ENCODE data around the gene GRIK3. TPM values are rescaled to one million over a fixed set of nuclear protein-coding genes. Genes with fewer than 3 reads are reported as not detected.

The GRIK3 gene
- total RNA-seq, 3 donors from 2014 or later (not counting 1 experiment from before 2014, with no cell fraction given), result not detected

DNA sequence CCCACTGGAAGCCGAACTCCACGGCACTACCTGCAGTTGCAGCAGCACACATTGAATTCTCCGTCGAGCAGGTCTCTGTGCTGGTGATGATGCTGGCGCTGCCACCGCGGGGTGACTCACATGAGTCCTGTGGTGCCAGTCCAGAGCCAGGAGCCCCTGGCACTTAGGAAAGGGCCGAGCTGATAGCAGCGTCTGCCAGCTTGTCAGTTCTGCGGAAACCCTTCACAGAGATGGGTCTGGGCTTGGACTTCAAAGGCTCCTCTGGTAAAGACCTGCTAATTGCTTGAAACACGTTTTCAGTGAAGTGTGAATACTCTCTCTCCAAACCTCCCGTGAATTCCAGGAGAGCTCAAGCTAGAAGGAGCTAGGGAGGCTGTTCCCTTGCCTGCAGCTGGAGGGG lies 92.2 kb downstream of the GRIK3 start:
- 49% methylated on average over 12 of the region's 12 CpGs for WGBS (ENCODE audit: insufficient coverage)
- Histone ChIP-seq H3K36me3 (ENCODE audit: control insufficient read depth, insufficient read depth, low read length) (no peaks in the 10 kb centered on the region), H3K27ac (ENCODE audit: low read length) (no peak overlapping the region), H3K4me3 (ENCODE audit: low read length) (no peak overlapping the region), H3K27me3 (ENCODE audit: control insufficient read depth, insufficient read depth, low read length) (no peaks in the 10 kb centered on the region), H3K4me1 (ENCODE audit: control insufficient read depth, insufficient read depth, low read length) (no peaks in the 10 kb centered on the region), H3K9me3 (ENCODE audit: control insufficient read depth, insufficient read depth, low read length) (no peaks in the 10 kb centered on the region)
- DNase-seq (no peak), ATAC-seq (no peak)
- intact Hi-C loops (cut with micrococcal nuclease), result no loop called here
- Mint-ChIP-seq H3K9me3 (no peaks in the 10 kb centered on the region), H3K27me3 (ENCODE audit: low read depth in 2 of 2) (peaks cover 6 to 14% of the 10 kb centered on the region in 2 donors), H3K4me3 (no peak overlapping the region), H3K4me1 (no peaks in the 10 kb centered on the region), H3K27ac (no peak overlapping the region), H3K36me3 (no peaks in the 10 kb centered on the region)
- TF ChIP-seq, protein P1, sequence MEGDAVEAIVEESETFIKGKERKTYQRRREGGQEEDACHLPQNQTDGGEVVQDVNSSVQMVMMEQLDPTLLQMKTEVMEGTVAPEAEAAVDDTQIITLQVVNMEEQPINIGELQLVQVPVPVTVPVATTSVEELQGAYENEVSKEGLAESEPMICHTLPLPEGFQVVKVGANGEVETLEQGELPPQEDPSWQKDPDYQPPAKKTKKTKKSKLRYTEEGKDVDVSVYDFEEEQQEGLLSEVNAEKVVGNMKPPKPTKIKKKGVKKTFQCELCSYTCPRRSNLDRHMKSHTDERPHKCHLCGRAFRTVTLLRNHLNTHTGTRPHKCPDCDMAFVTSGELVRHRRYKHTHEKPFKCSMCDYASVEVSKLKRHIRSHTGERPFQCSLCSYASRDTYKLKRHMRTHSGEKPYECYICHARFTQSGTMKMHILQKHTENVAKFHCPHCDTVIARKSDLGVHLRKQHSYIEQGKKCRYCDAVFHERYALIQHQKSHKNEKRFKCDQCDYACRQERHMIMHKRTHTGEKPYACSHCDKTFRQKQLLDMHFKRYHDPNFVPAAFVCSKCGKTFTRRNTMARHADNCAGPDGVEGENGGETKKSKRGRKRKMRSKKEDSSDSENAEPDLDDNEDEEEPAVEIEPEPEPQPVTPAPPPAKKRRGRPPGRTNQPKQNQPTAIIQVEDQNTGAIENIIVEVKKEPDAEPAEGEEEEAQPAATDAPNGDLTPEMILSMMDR (IDR thresholded peaks at IDR 0.05), result no peak

DNA sequence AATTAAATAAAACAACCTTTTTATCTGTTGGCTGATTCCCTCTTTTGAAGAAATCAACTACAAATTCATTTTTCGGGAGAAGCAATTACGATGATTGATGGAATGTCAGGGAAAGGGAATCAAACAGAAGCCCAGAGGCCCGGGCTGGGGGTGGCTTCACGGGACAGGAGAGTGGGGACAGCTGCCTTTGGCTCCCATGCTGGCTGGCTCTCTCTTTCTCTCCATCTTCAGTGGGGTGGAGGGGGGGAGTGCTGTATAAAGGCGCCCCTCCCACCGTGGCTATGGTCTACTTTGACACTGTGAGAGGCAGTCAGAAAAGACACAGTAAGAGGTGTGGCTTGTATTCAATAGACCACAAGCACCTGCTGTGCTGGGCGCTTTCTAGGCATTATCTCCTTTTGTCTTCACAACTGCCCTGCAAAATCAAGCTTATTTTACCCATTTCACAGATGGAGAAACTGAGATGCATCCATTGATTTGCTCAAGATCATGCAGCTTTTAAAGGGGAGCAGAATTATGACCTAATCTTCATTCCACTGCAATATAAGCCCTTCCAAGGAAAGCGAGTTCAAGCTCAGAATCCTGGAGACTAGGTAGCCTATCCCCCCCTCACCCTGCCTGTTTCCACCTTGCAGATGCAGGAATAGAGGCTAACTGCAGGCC lies 92.9 kb downstream of the GRIK3 start:
- WGBS (ENCODE audit: insufficient coverage), result 62% methylated on average over 8 of the region's 8 CpGs
- no peak overlapping the region for H3K27ac Mint-ChIP-seq
- Histone ChIP-seq H3K36me3 (ENCODE audit: control insufficient read depth, insufficient read depth, low read length) (no peaks in the 10 kb centered on the region), H3K4me3 (ENCODE audit: low read length) (no peak overlapping the region), H3K27ac (ENCODE audit: low read length) (no peak overlapping the region), H3K4me1 (ENCODE audit: control insufficient read depth, insufficient read depth, low read length) (no peaks in the 10 kb centered on the region), H3K27me3 (ENCODE audit: control insufficient read depth, insufficient read depth, low read length) (no peaks in the 10 kb centered on the region), H3K9me3 (ENCODE audit: control insufficient read depth, insufficient read depth, low read length) (no peaks in the 10 kb centered on the region)
- H3K36me3 Mint-ChIP-seq, result no peaks in the 10 kb centered on the region
- H3K27me3 Mint-ChIP-seq (ENCODE audit: low read depth in 2 of 2), result peaks cover 6 to 14% of the 10 kb centered on the region in 2 donors
- TF ChIP-seq, protein P1 (IDR thresholded peaks at IDR 0.05), result no peak
- H3K4me3 Mint-ChIP-seq, result no peak overlapping the region
- no peak for ATAC-seq
- no peaks in the 10 kb centered on the region for H3K9me3 Mint-ChIP-seq
- intact Hi-C loops (cut with micrococcal nuclease), result no loop called here
- no peak for DNase-seq
- no peaks in the 10 kb centered on the region for H3K4me1 Mint-ChIP-seq

DNA sequence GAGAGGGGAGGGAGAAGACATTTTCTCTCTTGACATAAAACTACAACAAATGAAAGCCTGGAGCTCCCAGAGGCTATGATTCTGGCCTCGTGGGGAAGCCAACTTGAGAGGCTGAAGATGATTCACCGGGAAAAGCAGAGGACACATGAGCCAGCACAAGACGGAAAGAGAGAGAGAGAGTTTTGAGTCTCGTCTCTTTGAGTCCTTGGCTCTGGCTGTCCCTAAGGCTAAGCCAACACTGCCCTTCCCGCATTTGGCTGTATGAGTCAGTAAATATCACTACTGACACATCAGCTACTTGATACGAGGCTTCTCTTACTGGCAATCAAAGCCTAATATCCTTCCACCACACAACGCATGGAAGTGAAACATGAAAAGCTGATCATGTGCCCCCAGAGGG lies 95.5 kb downstream of the GRIK3 start:
- TF ChIP-seq, protein P1 (IDR thresholded peaks at IDR 0.05), result no peak
- Mint-ChIP-seq H3K27ac (no peak overlapping the region), H3K9me3 (no peaks in the 10 kb centered on the region), H3K27me3 (ENCODE audit: low read depth in 2 of 2) (peaks cover 0 to 15% of the 10 kb centered on the region in 2 donors), H3K36me3 (no peaks in the 10 kb centered on the region), H3K4me1 (no peaks in the 10 kb centered on the region), H3K4me3 (no peak overlapping the region)
- no peaks in the 10 kb centered on the region for H3K9me3 ChIP-seq (ENCODE audit: control insufficient read depth, insufficient read depth, low read length)
- intact Hi-C loops (cut with micrococcal nuclease), result no loop called here
- no peak overlapping the region for H3K4me3 ChIP-seq (ENCODE audit: low read length)
- no peaks in the 10 kb centered on the region for H3K36me3 ChIP-seq (ENCODE audit: control insufficient read depth, insufficient read depth, low read length)
- WGBS (ENCODE audit: insufficient coverage), result 71% methylated on average over 7 of the region's 7 CpGs
- no peak overlapping the region for H3K27ac ChIP-seq (ENCODE audit: low read length)
- no peak for DNase-seq
- peaks cover 2% of the 10 kb centered on the region for H3K27me3 ChIP-seq (ENCODE audit: control insufficient read depth, insufficient read depth, low read length)
- ATAC-seq, result no peak
- no peaks in the 10 kb centered on the region for H3K4me1 ChIP-seq (ENCODE audit: control insufficient read depth, insufficient read depth, low read length)

DNA sequence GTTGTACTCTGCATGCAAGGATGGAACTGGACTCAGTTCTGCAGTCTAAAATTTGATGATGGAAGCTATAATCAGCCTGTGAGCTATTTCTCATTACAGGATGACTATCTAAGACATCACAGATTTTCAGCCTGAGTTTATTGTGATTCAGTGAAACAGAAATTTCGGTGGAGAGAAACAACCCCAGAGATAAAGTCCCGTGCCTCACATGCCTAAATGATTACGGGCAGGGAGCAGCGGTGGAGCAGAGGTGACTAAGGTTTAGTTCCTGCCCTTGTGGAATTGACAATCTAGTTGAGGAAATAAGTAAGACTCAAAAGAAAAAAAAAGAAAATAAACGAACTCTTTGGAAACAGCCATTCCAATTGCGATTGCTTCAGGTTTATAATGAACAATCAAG lies 96.9 kb downstream of the GRIK3 start:
- H3K27me3 Mint-ChIP-seq (ENCODE audit: low read depth in 2 of 2), result peaks cover 0 to 15% of the 10 kb centered on the region in 2 donors
- intact Hi-C loops (cut with micrococcal nuclease), result no loop called here
- whole genome bisulfite sequencing (ENCODE audit: insufficient coverage), result 90% methylated on average over 6 of the region's 6 CpGs

More for the DNA sequence above, 96.9 kb downstream of the GRIK3 start:
- TF ChIP-seq, protein P1 (IDR thresholded peaks at IDR 0.05), result no peak
- Mint-ChIP-seq H3K36me3 (no peaks in the 10 kb centered on the region), H3K27ac (no peak overlapping the region), H3K4me3 (no peak overlapping the region), H3K9me3 (no peaks in the 10 kb centered on the region), H3K4me1 (no peaks in the 10 kb centered on the region)
- H3K27ac ChIP-seq (ENCODE audit: low read length), result no peak overlapping the region
- H3K4me3 ChIP-seq (ENCODE audit: low read length), result no peak overlapping the region
- H3K27me3 ChIP-seq (ENCODE audit: control insufficient read depth, insufficient read depth, low read length), result peaks cover 5% of the 10 kb centered on the region
- no peaks in the 10 kb centered on the region for H3K36me3 ChIP-seq (ENCODE audit: control insufficient read depth, insufficient read depth, low read length)
- no peak for DNase-seq
- ATAC-seq, result no peak
- H3K4me1 ChIP-seq (ENCODE audit: control insufficient read depth, insufficient read depth, low read length), result no peaks in the 10 kb centered on the region
- no peaks in the 10 kb centered on the region for H3K9me3 ChIP-seq (ENCODE audit: control insufficient read depth, insufficient read depth, low read length)
